GM18499 (cell line): ENCODE results near the gene COLEC12.
"Not testable (repeated sequence)": the region's sequence is repeated elsewhere in the genome, so short reads cannot be mapped to it uniquely, and the experiment has no call there.

Experiments used
- ATAC-seq: cut with Tn5 transposase; IDR thresholded peaks from one replicate; pipeline ENCODE4 v1.9.1; 2021; ENCODE audit warnings: moderate number of reproducible peaks; ENCODE audit not compliant: insufficient read depth, unreplicated experiment

Gene COLEC12

GRCh38 chr18:336713-337112, 163.8 kb downstream of the COLEC12 start:
- ATAC-seq: no peak

- ATAC-seq: no peak
Observed at GRCh38 chr18:335733-336132, 164.8 kb downstream of the COLEC12 start.

DNA sequence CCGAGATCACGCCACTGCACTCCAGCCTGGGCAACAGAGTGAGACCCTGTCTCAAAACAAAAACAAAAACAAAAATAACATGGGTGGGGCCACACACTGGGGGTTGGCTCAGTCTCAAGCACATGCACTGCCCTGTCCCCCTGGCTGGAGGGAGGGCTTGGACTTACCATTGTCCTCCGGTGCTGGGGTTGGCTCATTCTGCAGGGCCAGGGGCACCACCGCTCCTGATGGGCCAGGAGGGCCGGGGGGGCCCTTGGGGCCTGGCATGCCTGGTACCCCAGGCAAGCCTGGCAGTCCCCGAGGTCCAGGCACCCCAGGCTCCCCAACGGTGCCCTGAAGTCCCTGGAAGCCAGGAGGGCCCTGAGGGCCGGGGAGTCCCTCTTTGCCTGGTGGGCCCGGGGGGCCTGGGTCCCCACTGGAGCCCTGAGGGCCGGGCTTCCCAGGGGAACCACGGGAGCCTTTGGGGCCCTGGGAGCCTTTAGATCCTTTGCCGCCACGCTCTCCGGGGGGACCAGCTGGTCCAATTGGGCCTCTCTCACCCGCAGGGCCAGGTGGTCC, 165.8 kb downstream of the COLEC12 start:
- ATAC-seq: no peak

GRCh38 chr18:332721-333510, 167.6 kb downstream of the COLEC12 start:
- ATAC-seq: no peak

GRCh38 chr18:332007-332406, 168.5 kb downstream of the COLEC12 start:
- ATAC-seq: no peak

GRCh38 chr18:331221-331821, 169.2 kb downstream of the COLEC12 start:
- no peak for ATAC-seq

DNA sequence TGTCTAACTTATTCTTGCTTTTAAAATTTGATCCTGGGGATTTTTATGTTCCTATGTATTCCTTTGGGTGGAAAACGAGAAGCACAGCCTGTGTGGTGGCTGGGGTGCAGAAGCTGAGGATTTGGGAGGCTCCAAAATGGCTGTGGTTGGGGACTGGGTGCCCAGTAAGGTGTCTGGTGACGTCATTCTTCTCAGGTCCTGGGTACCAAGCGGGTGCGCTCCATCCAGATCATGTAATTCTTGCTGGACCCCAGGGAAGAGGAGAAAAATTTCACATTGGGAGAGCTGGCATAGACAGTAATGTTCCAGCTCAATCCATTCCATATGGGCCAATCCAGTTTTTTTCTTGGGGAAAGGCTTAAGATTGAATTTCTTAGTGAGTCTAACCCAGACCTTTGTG, 171.6 kb downstream of the COLEC12 start:
- no peak for ATAC-seq

DNA sequence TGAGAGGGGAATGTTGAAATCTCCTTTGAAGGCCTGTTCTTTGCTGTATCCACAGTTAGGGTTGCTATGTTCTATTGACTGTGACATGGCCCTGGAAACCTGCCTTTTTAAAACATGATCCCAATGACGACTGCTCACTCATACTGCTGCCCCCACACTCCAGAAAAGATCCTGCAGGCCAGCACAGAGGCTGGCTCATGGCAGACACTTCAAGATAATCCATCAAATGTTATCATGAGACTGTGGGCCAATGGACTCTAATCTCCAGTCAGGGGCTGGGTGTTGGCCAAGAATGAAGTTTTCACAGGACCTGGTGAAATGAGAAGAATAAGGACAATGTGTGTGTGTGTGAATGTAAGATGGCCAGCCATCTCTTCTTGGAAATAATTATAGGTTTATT, 173.7 kb downstream of the COLEC12 start:
- ATAC-seq: no peak

- no peak for ATAC-seq
Observed at GRCh38 chr18:323253-323622, 177.3 kb downstream of the COLEC12 start.

- ATAC-seq: no peak
Observed at GRCh38 chr18:321865-322467, 178.5 kb downstream of the COLEC12 start.

DNA sequence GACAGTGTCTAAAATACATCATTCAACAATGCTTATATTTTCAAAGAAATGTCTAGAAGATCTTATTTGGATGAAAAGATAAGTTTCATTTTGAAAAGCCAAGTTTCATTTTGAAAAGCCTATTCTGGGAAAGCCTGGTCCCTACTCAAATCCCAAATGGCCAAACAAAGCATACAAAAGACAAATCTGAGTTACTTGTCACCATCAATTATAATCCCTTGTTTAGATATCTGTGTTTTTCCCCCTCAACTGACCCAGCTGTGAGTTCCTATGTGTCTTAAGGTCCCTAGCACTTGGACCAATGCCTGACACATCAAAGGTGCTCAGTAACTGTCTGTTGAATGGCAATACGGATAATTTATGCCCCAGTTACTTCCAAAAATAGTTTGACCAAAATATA, 180.3 kb downstream of the COLEC12 start:
- no peak for ATAC-seq

DNA sequence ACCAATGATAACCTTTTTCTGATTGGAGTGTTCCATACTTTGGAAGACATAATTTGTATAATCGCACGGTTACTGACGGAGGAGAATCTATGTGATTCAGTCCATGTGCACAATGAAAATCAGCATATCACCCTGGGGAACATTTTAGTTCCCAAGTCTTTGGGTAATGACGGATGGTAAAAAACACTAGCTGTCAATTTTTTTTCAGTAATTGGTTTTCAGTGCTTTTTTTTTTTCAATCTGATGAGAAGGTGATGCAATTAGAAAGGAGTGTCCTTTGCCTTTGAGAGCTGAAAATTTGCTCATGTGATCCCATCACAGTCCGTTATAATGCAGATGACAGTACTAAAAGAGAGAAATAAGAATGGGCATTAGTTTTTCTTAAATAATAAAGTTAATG, 180.8 kb downstream of the COLEC12 start:
- ATAC-seq: no peak

- ATAC-seq: no peak
Observed at GRCh38 chr18:318791-319291, 181.7 kb downstream of the COLEC12 start.

- ATAC-seq: no peak
Observed at GRCh38 chr18:317618-318017, 182.9 kb downstream of the COLEC12 start.

GRCh38 chr18:316393-316792, 184.1 kb downstream of the COLEC12 start:
- ATAC-seq: no peak

DNA sequence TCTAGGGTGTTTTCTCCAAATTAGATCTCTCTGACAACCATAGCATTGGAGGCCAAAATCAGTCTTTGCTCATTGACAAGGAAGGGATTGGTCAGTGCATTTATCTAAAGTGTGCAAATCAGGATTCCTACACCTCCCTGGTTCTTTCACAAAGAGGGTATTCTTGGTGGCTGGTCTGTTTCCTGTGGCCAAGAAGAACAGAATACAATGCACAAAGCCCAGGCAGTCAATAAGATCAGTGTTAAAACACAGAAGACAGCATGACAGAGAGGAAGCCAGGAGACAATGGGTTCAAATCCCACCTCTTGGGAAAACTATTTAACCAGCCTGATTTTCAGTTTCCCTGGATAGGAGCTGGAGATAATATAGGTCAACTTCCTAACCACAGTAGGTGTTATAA, 186.6 kb downstream of the COLEC12 start:
- no peak for ATAC-seq

GRCh38 chr18:312415-312814, 188.1 kb downstream of the COLEC12 start:
- no peak for ATAC-seq

GRCh38 chr18:310042-310441, 190.5 kb downstream of the COLEC12 start:
- ATAC-seq: no peak

DNA sequence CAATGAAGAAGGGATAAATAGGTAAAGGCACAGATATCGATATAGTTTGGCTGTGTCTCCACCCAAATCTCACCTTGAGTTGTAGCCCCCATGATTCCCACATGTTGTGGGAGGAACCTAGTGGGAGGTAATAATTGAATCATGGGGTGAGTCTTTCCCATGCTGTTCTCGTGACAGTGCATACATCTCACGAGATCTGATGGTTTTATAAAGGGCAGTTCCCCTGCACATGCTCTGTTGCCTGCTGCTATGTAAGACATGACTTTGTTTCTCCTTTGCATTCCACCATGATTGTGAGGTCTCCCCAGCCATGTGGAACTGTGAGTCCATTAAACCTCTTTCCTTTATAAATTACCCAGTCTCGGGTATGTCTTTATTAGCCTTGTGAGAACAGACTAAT, 192.4 kb downstream of the COLEC12 start:
- ATAC-seq: not testable (repeated sequence)

DNA sequence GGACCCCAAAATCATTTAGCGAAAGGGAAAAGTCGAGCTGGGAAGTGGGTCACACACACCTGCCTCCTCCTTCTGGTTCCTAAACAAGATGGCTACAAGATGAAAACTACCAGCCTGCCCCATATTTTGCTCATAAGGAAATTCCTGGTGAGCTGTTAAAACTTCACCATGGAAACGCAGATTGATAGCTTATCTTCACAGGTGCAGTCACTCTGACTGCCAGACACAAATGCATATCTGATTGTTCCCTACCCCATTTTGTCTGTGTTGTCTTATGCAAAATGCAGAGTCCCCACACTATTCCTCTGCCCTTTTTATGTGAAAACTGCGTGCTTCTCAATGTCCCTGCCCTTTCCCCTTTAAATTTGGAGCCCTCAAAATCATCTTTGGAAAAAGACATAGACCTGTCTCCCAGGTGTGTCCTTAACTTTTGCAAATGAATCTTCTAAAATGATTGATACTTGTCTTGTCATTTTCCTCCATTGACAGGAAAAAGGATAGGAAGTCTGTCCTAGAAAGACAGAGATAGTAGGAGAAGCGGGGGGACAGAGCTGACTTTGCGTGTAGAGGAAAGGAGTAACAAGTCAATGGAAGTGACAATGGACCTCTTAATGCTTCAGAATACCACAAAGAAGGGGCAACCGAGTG, 193.8 kb downstream of the COLEC12 start:
- ATAC-seq: no peak

DNA sequence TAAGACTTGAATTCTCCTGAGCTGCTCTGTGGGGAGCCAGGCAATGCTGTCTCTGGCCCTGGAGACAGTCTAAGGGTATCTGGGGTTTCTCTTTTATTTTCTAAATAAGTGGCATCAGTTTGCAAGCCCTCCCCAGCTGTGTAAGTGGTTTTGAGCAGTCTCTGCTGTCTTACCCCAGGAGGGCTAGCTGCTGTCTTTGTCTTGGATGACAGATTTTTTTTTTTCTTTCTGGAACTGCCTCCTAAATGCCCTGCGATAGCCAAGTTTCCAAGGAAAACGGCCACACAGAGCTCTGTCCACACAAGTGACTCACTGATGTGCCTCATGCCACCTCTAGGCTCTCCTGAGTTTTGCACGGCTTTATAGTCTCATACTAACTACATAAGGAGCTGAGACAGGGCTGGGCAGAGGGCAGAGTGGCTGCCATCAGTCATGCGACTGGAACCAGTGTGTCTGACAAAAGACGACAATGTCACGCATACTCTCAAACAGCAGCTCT, 195.4 kb downstream of the COLEC12 start:
- ATAC-seq: no peak
